ENCODE data around the gene ACSM5.

The ACSM5 gene

DNA sequence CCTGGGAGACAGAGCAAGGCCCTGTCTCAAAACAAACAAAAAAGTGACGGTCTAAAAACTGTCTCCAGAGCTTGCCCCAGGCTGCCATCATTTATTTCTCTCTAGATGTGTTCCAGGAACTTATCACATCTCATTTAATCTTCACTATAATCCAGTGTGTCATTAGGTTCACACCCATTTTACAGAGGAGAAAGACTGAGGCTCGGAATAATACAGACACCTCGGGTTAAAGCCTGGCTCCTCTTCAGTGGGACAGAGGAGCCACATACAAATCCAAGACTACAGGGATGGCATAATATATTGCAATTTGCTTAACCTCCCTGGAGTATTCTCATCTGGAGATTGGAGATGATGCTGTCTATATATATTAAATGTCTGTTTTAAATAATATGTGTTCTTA is 10.7 kb upstream of the ACSM5 start:
- no peak for DNase-seq (ENCODE audit: low read depth)
- no peak for TF ChIP-seq CTCF (IDR thresholded peaks at IDR 0.05; ENCODE audit: control insufficient read depth, insufficient read depth, low read depth, low read length, missing control alignments)
- no peak overlapping the region for H3K4me3 ChIP-seq (ENCODE audit: control insufficient read depth, low read depth, low read length)

GRCh38 chr16:20399185-20399584 is 10.1 kb upstream of the ACSM5 start:
- DNase-seq (ENCODE audit: low read depth): no peak
- H3K4me3 ChIP-seq (ENCODE audit: control insufficient read depth, low read depth, low read length): no peak overlapping the region
- no peak for TF ChIP-seq CTCF (IDR thresholded peaks at IDR 0.05; ENCODE audit: control insufficient read depth, insufficient read depth, low read depth, low read length, missing control alignments)

- TF ChIP-seq CTCF (IDR thresholded peaks at IDR 0.05; ENCODE audit: control insufficient read depth, insufficient read depth, low read depth, low read length, missing control alignments): no peak
- no peak overlapping the region for H3K4me3 ChIP-seq (ENCODE audit: control insufficient read depth, low read depth, low read length)
- no peak for DNase-seq (ENCODE audit: low read depth)
Measured at GRCh38 chr16:20401066-20401465, 8.3 kb upstream of the ACSM5 start.

- DNase-seq (ENCODE audit: low read depth): no peak
- no peak overlapping the region for H3K4me3 ChIP-seq (ENCODE audit: control insufficient read depth, low read depth, low read length)
- no peak for TF ChIP-seq CTCF (IDR thresholded peaks at IDR 0.05; ENCODE audit: control insufficient read depth, insufficient read depth, low read depth, low read length, missing control alignments)
Measured at GRCh38 chr16:20401475-20402016, 7.8 kb upstream of the ACSM5 start.

DNA sequence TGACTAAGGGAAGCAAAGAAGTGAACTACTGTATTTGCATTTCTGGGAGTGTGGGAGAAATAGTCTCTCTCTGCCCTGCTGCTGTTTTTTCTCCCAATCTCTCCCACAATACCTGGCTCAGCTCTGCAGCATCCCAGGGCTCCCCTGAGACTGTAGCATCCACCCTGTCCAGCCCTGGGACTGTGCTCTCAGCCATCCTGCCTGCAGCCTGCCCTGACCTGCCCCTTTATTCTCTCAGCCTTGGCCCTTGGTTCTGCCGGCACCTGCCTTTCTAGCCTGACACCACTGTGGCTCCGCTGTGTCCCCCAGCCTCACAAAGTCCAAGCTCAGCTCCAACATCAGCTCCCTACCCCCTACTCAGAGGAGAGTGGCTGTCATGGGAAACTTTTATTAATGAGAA is 6.7 kb upstream of the ACSM5 start:
- no peak for DNase-seq (ENCODE audit: low read depth)
- TF ChIP-seq CTCF (IDR thresholded peaks at IDR 0.05; ENCODE audit: control insufficient read depth, insufficient read depth, low read depth, low read length, missing control alignments): no peak
- no peak overlapping the region for H3K4me3 ChIP-seq (ENCODE audit: control insufficient read depth, low read depth, low read length)

DNA sequence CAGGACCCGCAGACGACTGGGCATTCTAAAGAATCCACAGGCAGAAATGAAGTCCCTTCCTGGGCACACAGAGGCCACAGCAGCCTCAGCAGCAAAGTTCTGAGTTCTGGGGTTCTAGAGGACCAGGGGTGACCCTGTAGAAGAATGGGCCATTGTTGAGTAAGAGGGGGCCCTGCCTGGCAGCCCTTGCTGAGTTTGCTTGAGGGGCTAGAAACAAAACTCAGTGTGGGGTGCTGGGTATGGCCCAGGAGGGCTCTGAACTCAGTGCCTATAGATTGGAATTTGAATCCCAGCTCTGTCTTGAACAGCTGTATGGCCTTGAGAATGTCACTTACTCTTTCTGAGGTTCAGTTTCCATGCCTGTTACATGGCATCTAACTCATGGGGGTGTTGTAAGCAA is 4.7 kb upstream of the ACSM5 start, which contains the start of gene PDILT:
PDILT (minus strand) TSS at position 101 of the 400 bp plus-strand sequence. CDS start 5,437 bp downstream, outside the sequence.
- DNase-seq (ENCODE audit: low read depth): no peak
- no peak within 1 kb of the TSS for H3K4me3 ChIP-seq (ENCODE audit: control insufficient read depth, low read depth, low read length)
- TF ChIP-seq CTCF (IDR thresholded peaks at IDR 0.05; ENCODE audit: control insufficient read depth, insufficient read depth, low read depth, low read length, missing control alignments): no peak

Measured in AG09309 (cell line).